CD4-positive, alpha-beta T cell treated with Interferon alpha-2 for 1 hour (primary cell): ENCODE data around the gene MARF1.
"Not testable (repeated sequence)": the region's sequence is repeated elsewhere in the genome, so short reads cannot be mapped to it uniquely, and the experiment has no call there.

ENCODE experiments used
- DNase-seq, 2 donors: peaks; one replicate each; pipeline ENCODE4 v3.0.0-alpha.2; 2020 to 2022

MARF1 gene, protein sequence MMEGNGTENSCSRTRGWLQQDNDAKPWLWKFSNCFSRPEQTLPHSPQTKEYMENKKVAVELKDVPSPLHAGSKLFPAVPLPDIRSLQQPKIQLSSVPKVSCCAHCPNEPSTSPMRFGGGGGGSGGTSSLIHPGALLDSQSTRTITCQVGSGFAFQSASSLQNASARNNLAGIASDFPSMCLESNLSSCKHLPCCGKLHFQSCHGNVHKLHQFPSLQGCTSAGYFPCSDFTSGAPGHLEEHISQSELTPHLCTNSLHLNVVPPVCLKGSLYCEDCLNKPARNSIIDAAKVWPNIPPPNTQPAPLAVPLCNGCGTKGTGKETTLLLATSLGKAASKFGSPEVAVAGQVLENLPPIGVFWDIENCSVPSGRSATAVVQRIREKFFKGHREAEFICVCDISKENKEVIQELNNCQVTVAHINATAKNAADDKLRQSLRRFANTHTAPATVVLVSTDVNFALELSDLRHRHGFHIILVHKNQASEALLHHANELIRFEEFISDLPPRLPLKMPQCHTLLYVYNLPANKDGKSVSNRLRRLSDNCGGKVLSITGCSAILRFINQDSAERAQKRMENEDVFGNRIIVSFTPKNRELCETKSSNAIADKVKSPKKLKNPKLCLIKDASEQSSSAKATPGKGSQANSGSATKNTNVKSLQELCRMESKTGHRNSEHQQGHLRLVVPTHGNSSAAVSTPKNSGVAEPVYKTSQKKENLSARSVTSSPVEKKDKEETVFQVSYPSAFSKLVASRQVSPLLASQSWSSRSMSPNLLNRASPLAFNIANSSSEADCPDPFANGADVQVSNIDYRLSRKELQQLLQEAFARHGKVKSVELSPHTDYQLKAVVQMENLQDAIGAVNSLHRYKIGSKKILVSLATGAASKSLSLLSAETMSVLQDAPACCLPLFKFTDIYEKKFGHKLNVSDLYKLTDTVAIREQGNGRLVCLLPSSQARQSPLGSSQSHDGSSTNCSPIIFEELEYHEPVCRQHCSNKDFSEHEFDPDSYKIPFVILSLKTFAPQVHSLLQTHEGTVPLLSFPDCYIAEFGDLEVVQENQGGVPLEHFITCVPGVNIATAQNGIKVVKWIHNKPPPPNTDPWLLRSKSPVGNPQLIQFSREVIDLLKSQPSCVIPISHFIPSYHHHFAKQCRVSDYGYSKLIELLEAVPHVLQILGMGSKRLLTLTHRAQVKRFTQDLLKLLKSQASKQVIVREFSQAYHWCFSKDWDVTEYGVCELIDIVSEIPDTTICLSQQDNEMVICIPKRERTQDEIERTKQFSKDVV (N-terminal part only)

DNA sequence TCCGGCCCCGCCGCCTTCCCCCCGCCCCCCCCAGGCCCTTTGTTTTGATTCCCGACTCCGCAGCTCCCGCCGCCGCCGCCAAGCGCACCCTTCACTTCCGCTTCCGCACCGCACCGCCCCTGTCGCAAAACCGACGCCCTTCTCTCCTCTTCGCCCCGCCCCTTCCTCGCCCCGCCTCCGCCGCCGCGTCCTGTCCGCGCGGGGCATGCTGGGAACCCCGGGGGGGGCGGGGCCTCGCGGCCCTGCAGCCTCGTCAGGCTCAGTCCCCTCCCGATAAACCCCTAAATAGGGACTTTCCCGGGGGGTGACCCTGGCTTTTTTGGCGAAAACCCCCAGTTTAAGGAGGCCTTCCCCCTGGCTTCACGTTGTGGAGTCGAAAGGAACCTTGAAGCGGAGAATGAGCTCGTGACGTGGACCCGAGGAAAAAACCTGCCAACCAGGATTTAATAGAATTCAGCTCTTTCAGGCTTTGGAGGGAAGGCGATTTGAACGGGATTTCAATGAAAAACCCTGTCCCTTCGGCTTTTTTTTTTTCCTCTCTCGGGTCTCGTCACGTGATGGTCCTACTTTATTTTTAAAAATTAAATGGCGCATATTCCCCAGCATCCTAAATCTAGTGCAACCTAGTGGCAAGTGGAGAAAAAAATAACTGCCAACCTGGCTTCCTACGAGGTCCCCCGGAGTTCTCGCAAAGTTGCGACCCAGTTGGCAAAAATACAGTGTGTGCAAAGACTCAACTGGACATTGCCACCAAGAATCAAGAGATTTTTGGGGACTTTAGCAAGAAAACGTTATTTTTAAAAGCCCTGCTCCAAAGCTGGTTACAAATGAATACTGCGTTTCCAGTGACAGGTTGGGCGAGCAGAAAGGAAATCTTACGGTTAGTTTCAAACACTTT, at the start of gene MARF1:
TSS of gene MARF1 (minus strand) at position 107 of the 898 bp plus-strand sequence. CDS start 3,921 bp downstream, outside the sequence.
- peak; percentile 98 to 99 for DNase-seq

DNA sequence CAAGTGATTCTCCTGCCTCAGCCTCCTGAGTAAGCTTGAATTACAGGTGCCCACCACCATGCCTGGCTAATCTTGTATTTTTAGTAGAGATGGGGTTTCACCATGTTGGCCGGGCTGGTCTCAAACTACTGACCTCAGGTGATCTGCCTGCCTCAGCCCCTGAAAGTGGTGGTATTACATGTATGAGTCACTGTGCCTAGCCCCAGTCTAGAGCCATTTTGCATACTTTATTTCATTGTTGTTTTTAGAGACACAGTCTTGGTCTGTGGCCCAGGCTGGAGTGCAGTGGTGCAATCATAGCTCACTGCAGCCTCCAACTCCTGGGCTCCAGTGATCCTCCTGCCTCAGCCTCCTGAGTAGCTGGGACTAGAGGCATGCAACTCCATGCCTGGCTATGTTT, 49.6 kb upstream of the MARF1 start:
- DNase-seq: not testable (repeated sequence)

DNA sequence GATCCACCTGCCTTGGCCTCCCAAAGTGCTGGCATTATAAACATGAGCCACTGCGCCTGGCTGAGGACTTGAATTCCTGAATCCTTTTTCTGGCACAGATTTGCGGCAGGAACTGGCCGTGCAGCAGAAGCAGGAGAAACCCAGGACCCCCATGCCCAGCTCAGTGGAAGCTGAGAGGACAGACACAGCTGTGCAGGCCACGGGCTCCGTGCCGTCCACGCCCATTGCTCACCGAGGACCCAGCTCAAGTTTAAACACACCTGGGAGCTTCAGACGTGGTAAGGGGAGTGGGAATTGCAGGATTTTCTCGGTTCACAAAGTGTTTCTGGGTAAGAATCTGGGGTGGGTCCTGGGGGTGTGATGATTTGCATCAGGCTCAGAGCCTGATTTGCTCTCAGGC, 48.1 kb upstream of the MARF1 start:
- no peak for DNase-seq

DNA sequence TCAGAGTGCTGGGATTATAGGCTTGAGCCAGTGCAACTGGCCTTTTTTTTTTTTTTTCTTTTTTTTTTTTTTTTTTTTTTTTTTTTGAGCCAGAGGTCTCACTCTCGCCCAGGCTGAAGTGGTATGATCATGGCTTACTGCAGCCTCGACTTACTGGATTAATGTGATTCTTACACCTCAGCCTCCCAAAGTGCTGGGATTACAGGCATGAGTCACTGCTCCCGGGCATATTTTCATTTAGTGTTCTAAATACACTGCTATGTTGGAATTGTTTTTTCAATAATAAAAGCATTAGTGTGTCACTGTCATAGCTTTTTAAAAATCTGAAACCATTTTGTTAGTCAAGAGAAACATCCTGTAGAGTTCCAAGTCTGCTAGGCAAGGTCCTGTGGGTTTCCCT, 47.3 kb upstream of the MARF1 start:
- no peak for DNase-seq

DNA sequence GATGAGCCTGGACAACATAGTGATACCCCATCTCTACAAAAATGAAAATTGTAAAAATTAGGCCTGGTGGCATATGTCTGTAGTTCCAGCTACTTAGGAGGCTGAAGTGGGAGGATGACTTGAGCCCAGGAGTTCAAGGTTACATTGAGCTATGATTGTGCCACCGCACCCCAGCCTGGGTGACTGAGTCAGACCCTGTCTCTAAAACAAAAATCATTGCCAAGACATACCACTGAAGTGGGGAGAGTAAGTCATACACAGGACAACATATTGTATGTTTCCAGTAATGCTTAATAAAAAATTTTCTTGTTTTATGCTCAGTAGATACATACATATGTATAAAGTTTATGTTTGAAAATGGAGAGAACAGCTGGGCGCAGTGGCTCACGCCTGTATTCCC, 46.3 kb upstream of the MARF1 start:
- DNase-seq: no peak

DNA sequence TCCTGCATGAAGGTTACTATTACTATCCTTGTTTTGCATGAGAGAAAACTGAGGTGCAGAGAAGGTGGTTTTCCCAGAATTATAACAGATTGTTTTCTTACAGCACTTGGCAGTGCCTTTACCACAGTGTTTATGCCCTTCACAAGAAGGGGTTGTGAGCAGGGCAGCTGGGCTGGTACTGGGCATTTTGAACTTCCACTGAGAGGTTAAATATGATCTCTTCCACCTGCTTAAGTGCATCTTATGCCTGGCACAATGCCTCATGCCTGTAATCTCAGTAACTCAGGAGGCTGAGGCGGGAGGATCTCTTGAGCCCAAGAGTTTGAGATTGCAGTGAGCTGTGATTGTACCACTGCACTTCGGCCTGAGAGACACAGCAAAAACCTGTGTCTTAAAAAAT, 43.3 kb upstream of the MARF1 start:
- no peak for DNase-seq

DNA sequence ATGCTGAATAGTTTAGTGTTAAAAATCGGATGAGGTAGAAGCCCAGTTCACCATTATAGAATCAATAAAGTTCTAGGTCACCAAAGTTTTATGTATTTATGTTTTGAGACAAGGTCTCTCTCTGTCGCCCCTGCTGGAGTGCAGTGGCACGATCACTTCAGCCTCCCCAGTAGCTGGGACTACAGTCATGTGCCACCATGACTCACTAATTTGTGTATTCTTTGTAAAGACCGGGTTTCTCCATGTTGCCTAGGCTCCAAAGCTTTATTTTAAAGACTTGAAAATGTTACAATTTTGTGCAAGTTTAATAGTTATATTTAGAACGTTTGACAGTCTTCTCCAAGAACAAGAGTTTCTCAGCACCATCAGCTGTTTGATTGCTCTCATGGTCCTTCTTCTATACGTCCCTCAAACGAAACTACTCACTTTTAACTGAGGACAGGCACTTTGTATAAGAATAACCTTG, 39.2 kb upstream of the MARF1 start:
- peak; percentile 49 to 50 for DNase-seq

DNA sequence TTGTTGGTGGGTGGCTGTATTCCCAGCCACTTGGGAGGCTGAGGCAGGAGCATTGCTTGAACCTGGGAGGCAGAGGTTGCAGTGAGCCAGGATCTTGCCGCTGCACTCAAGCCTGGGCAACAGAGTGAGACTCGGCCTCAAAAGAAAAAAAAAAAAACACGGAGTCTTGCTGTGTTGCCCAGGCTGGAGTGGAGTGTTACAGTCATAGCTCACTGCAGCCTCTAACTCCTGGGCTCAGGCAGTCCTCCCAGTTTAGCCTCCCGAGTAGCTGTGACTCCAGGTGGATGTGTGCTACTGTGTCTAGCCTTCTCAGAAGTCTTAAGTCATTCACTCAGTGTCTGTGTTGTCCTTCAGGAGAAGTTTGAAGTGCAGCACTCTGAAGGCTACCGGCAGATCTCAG, 34.5 kb upstream of the MARF1 start:
- no peak for DNase-seq

DNA sequence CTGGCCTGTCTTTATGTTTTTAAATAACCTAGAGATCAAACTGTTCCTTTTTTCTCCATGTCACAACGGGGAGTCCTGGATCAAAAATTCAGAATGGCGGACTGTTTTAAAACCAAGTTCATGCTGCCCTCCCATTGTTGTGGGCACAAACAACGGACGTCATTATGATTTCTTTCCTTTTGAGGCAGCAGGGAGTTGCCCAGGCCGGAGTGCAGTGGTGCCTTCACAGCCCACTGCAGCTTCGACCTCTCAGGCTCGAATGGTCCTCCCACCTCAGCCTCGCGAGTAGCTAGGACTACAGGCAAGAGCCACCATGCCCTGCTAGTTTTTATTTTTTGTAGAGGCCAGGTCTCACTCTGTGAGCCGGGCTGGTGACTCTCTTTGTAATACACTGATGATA, 33.6 kb upstream of the MARF1 start:
- no peak for DNase-seq

DNA sequence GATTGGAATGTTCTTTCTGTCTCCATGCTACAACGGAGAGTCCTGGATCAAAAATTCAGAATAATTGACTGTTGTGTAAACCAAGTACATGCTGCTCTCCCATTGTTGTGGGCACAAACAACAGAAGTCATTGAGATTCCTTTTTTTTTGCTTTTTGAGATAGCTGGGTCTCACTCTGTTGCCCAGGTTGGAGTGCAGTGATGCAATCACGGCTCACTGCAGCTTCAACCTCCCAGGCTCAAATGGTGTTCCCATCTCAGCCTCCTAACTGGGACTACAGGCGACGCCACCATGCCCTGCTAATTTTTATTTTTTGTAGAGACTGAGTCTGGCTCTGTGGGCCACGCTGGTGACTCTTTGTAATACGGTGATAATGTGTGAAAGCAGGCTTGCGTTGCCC, 31.6 kb upstream of the MARF1 start:
- no peak for DNase-seq

DNA sequence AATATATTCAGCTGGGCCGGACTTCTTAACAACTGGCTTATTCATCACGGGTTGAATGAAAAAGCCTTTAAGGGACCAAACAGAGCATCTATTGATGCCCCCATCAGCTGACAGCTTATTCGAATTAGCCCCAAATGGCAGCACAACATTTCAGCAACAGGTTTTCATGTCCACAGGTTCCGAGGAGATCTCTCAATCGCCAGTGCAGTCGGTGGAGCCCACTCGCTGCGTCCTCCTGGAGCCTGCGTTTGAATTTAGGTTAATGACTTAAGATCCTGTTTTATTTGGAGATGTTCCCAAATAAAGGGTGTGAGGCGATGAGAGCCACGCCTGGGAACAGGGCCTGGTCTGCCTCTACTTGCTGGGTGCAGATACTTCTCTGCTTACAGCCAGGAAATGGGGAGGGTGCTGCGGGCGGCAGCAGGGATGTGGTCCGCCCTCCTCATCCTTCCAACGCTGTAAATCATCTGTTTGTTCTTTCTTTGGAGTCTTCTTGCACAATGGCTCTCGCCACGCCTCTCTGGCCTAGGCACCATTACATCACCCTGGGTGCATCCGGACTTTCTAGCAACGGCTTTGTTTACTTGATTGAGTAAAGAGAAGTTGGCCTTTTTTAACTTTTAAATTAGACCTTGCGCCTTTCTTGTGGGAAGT, 29.7 kb upstream of the MARF1 start:
- DNase-seq: peak; percentile 80 to 86

DNA sequence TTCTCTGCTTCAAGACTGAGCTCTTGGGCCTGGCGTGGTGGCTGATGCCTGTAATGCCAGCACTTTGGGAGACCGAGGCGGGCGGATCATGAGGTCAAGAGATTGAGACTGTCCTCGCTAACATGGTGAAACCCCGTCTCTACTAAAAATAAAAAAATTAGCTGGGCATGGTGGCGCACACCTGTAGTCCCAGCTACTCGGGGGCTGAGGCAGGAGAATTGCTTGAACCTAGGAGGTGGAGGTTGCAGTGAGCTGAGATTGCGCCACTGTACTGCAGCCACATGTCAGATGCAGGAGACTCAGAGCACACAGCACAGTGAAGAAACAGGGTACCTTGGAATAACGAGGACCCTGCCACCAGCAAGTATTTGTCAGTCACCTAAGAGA, 29.2 kb upstream of the MARF1 start:
- DNase-seq: not testable (repeated sequence)

DNA sequence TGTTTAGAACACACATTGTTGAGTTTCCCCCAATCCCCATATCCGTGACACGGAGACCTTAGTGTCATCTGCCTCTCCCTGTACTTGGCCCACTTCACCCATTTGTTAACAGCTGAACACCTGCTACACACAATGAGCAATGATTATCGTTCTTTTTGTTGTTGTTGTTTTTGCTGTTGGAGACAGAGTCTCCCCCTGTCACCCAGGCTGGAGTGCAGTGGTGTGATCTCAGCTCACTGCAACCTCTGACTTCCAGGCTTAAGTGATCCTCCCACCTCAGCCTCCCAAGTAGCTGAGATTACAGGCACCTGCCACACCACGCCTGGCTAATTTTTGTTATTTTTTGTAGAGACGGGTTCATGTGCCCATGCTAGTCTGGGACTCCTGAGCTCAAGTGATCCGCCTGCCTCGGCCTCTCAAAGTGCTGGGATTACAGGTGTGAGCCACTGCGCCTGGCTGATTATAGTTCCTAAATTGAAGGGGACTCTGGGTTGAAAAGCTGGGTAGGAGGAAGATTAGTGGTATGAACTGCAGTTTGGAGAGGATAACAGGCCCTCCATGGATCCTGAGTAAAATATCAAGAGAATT, 28.7 kb upstream of the MARF1 start:
- DNase-seq: no peak

DNA sequence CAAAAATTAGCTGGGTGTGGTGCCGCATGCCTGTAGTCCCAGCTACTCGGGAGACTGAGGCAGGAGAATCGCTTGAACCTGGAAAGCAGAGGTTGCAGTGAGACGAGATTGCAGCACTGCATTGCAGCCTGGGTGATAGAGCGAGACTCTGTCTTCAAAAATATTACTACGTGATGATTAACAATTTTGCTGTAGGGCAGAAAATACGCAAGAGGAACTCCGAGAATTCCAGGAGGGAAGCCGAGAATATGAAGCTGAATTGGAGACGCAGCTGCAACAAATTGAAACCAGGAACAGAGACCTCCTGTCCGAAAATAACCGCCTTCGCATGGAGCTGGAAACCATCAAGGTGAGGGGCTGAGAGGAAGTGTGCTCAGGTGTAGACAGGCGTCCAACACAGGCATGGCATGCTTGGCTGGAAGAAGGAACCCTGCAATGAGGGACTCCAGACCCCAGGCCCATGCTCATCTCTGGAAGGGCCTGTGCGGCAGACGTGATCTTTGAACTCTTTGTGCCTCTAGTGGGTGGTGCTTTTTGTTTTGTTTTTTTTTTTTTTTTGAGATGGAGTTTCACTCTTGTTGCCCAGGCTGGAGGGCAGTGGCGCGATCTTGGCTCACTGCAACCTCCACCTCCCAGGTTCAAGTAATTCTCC, 24.3 kb upstream of the MARF1 start:
- DNase-seq: no peak

DNA sequence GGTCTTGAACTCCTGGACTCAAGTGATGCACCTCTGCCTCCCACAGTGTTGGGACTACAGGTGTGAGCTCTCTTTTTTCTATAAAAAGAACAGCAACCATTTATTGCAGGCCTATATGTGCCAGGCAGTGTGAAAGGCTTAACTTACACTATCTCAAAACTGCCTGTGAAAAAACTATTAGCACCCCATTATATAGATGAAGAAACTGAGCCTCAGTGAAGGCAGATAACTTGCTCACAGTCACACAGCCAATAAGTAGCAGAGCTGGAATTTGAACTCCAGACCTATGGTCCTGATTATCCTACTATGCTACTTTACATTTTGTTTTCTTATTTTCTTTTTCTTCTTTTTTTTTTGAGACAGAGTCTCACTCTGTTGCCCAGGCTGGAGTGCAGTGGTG, 22.2 kb upstream of the MARF1 start:
- no peak for DNase-seq

DNA sequence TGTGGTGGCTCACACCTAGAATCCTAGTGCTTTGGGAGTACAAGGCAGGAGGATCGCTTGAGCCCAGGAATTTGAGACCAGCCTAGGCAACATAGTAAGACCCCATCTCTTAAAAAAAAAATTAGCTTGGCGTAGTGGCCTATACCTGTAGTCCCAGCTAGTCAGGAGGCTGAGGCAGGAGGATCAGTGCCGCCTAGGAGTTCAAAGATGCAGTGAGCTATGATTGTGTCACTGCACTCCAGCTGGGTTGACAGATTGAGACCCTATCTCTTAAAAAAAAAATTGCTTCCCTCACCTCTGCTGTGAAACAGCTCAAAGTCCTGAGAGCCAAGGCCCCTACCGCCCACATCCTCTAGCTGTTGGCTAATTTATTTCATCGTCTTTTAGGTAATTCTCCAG, 17.2 kb upstream of the MARF1 start:
- DNase-seq: no peak

DNA sequence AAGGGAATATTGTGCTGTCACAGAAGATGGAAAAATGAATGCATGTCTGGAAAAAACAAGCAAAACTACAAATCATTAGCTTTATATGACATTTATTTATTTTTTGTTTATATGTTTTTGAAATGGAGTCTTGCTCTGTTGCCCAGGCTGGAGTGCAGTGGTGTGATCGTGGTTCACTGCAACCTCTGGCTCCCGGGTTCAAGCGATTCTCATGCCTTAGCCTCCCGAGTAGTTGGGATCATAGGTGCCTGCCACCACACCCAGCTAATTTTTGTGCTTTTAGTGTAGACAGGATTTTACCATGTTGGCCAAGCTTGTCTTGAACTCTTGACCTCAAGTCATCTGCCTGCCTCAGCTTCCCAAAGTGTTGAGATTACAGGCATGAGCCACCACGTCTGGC, 15.6 kb upstream of the MARF1 start:
- DNase-seq: no peak

DNA sequence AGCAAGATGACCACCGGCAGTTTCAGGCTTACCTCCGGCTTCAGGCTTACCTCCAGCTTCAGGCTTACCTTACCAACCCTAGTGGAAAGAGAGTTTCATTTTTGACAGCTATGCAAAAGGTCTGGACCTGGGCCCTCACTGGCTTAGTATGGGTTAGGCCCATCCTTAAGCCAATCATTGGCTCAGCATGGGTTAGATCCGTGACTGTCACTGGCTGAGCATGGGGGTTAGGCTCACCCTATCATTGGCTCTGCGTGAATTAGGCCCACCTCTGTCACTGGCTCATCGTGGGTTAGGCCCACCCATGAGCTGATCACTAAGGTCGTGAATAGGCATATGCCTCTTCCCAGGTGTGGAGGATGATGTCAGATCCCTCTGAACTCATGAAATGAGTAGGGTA, 15.2 kb upstream of the MARF1 start:
- DNase-seq: no peak

DNA sequence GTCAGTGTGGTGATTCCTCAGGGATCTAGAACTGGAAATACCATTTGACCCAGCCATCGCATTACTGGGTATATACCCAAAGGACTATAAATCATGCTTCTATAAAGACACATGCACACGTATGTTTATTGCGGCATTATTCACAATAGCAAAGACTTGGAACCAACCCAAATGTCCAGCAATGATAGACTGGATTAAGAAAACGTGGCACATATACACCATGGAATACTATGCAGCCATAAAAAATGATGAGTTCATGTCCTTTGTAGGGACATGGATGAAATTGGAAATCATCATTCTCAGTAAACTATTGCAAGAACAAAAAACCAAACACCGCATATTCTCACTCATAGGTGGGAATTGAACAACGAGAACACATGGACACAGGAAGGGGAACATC, 12.6 kb upstream of the MARF1 start:
- not testable (repeated sequence) for DNase-seq

DNA sequence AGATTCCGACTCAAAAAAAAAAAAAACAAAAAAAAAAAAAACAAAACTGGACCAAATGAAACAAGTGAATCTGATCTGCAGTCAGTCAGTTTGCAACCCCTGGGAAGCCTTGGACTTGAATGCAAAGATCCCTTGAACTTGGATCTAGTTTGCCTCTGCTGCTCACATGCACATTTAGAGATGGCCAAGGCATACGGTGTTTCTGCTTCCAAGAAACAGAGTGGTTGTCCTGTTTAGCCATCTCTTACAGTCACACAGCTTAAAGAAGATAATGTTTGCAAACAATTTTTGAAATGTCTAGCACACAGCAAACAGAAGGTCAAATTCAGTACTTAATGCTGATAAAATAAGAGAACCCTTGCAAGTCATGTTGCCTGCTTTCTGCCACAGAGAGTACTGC, 11.6 kb upstream of the MARF1 start:
- no peak for DNase-seq

DNA sequence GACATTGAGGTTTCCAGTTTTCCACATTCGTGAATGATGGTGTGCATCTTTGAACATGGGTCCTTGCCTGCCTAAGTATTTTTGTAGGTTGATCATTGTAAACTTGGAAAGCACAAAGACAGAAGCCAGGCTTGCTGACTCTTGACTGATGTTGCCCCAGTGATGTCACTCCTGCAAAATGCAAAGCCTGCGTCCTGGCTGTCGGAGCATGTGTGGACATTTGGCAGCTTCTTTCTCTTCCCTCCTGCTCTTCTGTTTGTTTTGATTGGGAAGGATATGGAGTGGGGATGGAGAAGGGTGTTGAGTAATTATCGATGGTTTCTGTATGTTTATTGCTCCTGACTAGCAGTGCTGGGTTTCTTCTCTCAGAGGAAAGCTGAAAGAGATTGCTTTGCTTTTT, 10.3 kb upstream of the MARF1 start:
- no peak for DNase-seq
